HG02642 (cell line): Measurements from ENCODE around the gene GSTO1.
"Not testable (repeated sequence)": the region's sequence is repeated elsewhere in the genome, so short reads cannot be mapped to it uniquely, and the experiment has no call there.

Source experiments
- ATAC-seq: cut with Tn5 transposase; IDR thresholded peaks from one replicate; pipeline ENCODE4 v1.9.1; 2021; ENCODE audit warnings: mild to moderate bottlenecking; ENCODE audit not compliant: unreplicated experiment, poor library complexity

The GSTO1 gene

DNA sequence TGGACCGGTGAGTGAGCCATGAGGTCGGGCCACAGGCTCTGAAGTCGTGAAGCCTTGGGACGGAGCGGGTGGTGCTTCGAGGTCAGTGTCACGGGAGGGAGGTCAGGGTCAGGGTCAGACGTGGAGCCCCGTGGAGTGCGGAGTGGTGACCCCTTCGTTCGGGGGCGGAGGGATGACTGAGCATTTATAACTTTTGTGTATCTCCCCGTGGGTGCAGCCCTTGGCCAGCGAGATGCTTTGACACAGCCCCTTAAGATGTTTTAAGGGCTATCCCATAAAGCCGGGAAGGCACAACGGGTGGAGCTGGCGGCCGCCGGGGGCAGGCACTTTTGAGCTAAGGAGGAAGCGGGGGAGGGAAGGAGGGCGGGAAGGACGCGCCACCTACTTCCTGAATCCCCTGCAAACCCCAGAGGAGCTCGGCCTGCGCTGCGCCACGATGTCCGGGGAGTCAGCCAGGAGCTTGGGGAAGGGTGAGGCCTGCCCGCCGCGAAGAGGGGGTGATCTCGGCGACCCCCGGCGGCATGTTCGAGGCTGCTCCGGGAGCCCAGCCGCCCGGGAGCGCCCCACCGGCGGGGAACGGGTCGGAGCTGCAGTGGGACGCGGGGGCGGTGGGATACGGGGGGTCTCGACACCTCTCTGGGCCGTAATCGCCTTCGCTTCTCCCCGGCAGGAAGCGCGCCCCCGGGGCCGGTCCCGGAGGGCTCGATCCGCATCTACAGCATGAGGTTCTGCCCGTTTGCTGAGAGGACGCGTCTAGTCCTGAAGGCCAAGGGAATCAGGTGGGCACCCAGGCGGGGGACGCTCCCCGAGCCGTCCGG, at the start of gene GSTO1:
Gene GSTO1 (plus strand): TSS at position 400 of the 818 bp plus-strand sequence. CDS start 37 bp downstream, at position 437.
- ATAC-seq = peak; percentile 82

DNA sequence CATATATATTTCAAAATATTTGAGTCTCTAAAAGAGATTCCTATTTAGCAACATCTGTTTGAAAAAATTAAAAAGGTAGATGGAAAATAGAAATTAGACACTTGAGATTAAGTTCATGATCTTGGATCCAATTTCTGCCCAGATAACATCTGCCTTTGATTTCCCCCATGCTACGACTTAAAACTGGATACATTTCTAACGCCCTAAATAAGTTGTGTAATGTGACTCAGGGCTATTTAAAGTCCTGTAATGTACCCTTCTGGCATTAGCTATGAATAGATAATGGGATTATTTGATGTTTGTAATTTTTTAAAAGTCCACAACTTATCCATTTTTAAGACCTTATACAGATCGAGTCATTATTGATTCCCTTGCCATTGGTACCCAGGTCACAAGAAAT, 46.0 kb upstream of the GSTO1 start:
- no peak for ATAC-seq

DNA sequence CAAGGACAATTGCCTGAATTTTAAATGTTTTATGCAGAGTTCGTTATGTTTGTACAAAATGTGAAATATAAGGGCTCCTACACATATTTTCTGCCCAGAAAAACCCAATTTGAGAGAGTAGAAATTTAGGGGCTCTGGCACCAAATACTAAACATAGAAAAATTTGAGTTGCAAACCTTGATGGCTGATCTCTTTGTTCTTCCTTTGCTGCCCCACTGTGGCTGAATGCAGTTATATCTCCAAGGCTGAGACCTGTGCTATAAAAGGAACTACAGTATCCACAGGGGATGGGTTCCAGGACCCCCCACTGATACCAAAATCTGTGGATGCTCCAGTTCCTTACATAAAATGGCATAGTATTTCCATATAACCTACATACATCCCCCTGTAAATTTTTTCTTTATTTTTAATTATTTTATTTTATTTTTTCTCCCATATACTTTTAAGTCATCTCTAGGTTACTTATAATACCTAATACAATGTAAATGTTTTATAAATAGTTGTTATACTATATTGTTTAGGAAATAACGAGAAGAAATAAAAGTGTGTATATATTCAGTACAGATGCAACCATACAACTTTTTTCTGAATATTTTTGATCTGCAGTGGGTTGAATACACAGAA, 45.0 kb upstream of the GSTO1 start:
- ATAC-seq = no peak

DNA sequence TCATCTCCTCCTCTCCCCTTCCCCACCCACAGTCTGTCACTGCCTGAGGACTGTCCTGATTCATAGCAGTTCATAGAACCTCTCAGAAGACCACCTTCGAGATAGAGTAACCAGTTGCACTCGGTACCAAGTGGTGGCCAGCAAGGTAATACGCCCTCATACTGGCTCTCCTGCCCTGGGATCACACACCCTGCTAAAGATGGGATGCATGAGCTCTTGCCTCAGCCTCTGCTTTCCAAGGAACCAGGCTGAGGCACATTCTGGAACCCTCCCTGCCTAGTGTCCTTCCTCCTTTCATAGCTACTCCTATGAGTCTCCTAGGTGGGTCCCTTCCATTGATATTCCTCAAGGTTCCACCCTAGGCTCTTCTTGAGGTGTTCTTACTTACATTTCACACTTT, 38.1 kb upstream of the GSTO1 start:
- no peak for ATAC-seq

DNA sequence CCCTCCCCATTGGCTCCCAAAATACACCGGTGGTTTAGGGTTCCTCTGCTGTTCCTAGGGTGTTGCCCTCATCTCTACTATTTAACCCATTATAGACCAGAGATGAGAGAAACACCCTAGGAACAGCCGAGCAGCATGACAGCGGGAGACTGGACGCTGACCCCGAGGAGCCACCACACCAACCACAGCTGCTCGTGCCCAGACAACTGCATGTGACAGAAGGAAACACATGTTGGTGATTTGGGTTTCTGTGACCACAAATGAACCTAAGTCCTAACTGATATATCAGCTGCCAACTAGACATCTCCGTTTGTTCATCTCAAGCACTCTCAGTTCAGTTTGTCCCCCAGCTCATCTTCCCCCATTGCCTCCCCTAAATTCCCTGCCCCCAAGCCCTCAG, 35.9 kb upstream of the GSTO1 start:
- no peak for ATAC-seq

DNA sequence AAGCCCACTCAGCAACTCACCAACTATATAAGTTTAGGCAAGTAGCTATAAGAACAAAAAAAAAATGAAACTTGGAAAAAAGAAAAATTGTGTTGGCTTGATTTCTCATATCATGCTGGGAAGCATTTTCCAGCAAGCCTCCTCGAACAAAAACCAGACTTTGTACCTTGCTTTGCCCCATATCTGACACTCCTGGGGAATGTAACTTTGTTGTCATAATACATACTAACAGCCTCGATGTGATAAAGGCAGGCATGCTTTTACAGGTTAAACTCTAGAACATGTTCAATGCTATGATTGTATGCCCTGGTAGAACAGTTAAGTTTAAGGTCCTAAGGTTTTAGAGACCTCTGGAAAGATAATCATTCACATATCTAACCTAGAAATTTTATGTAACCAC, 34.2 kb upstream of the GSTO1 start:
- no peak for ATAC-seq

DNA sequence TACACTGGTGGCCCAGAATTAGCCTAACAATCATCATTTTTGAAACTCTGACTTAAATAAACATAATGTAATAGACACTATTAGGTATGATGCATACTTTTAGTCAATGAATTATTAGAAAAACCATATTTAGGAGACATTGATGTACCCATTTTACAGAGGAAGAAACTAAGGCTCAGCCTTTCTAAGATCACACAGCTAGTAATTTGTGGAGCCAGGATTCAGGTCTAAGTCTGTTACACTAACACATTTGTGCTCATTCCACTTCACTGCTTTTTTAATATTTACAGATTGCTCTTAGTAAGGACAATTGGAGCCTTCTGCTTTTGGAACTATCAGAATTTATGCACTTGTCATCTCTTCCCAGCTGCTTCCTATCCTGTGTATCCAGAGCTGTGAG, 31.4 kb upstream of the GSTO1 start:
- no peak for ATAC-seq

DNA sequence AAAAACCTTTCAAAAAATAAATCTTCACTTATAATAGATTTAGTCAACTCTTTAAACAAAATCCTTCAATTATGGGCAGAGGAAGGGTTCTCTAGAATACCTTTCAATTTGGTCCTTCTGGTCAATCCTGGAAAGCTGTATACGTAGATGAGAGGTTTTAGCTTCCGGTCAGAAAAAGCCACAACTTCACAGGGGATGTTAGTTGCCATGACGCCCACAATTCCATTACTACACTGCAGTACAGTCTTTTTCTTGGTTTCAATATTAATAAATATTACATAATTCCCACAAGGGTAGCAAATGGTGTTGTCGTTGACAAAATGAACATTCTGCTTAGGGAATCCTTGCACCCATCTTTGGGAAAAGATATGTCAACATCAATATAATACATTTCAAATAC, 24.2 kb upstream of the GSTO1 start:
- no peak for ATAC-seq

DNA sequence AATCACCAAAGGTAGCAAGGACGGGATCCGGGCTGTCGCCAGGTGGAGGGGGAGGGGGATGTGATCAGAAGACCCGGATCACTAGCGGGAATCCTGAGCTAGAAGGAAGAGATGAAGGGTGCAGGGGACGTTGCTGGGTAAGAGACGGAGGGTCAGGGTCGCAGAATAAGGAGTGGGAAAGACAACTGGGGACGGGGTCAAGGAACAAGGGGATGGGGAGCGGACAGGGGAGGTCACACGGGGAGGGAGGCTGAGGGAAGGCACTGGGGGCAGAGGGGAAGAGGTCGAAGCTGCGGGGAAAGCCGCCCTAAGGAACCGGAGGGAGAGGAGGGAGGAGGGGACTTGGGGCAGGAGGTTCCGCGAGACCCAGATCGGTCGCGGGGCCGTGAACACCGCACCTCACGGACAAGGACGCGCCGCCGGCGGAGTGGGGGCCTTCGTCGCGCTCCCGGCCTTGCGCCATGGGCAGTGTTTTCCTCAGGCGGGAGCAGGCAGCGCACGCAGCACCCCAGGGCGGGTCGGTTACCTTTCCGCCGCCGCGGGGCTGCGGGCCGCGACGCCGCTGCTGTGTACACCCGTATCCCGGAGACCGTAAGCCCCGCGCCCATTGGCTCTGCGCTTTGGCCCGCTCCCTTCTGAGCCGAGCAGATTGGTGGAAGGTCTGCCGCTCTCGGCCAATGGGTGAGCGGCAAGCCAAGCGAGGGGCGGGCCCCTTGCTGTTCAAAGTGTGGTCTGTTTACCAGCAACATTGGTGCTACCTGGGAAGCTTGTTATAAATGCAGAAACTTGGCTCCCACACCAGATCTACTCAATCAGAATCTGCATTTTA, 22.7 kb upstream of the GSTO1 start, which contains the start of gene CFAP43:
Gene CFAP43 (minus strand): TSS at position 581 of the 829 bp plus-strand sequence. CDS start 118 bp downstream, at position 463.
- peak; percentile 100 for ATAC-seq

DNA sequence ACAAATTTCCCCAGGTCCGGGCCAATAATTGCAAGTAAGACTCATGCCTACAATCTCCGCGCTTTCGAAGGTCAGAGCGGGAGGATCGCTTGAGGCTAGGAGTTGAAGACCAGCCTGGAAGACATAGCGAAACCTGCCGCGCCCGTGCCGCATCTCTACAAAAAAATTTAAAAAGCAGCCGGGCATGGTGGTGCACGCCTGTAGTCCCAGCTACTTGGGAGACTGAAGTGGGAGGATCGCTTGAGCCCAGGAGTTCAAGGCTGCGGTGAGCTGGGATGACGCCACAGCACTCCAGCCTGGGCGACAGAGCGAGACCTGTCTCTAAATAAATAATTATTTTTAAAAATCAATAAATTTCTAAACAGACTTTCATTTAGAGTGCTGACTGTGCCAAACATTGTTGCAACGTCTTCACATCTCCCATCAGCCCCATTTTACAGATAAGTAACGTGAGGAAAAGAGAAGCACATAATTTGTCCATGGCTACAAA, 22.0 kb upstream of the GSTO1 start:
- ATAC-seq = no peak

DNA sequence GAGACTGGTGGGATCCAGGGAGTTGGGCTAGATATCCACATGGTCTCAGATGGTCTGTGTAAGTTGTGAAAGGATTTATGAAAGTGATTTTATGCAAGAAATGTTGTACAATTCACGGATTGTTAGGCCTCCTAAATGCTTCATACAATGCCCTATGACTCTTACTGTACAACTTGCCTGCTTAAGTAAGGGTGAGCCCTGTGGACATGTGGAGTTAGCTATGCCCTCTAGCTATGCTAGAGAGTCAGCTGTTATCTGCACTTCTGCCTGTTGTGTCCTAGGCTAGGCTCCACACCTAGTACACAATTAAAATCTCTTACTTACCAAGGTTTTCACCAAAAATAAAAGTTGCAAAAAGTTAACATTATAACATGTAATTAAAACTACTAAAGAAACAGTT, 20.9 kb upstream of the GSTO1 start:
- ATAC-seq = no peak

DNA sequence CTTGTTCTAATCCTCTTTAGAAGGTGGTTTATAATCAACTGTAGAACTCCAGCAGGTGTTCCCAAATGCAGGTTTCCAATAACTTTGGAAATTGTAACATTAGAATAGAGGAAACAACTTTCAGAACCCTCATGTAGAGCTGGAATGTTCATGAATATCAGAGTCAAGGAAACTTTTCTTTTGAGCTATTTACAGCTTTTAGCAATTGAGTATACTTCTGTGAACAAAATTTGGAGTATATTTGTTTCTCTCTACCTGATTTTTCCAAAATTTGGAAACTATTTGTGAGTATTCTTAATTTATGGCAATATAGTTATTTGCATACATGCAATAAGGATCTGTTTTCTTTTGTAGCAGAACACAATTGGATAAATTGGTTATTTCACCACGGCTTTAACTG, 19.8 kb upstream of the GSTO1 start:
- ATAC-seq = no peak

DNA sequence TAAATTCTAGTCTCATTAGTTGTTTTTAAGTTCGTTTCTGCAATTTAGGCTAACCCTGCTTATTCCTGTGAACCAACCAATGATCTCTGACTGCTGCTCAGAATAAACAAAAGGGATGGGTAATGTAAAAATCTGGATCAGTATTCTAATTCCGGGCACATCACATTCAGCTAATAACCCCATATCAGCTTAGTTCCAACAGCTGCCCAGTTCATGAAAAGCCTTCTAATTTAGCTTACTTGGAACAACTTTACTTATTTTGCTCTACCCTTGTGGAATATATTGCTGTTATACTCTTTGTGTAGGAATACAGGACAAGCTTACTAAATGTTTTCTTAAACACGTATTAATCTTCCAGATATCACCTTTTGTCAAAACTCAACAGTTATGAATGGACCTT, 18.9 kb upstream of the GSTO1 start:
- ATAC-seq = no peak

DNA sequence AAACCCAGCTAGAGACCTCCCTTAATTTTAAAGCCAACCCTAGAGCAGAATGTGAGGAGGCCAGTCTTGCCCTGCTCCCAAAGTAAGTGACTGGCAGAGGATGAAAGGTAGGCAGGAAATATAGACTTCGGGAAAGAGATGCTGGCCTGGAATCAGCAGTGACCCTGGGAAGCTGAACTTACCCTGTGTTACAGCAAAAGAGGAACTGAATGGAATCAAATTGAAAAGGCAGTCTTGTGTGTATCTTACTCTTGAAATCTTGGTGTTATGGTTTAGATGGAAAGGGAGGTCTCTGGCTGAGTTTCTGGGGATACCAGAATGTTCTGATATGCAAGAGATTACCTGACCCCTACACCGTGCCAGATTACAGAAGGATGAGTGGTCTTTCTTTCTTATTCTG, 14.6 kb upstream of the GSTO1 start:
- ATAC-seq = no peak

DNA sequence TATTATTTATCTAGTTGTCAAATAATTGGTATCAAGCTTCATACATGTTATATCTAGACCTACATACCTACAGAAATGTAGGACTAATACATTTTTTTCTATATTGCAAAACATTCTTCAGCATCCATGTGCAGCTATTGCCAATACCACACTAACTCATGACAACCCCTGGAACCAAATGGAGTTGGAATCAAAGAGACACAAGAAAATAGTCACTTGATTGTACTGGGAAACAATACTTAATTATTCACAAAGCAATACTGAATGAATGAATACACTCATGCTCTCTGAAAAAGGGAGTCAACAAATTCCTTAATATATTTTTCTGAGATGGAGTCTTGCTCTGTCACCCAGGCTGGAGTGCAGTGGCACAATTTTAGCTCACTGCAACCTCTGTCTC, 12.1 kb upstream of the GSTO1 start:
- no peak for ATAC-seq

DNA sequence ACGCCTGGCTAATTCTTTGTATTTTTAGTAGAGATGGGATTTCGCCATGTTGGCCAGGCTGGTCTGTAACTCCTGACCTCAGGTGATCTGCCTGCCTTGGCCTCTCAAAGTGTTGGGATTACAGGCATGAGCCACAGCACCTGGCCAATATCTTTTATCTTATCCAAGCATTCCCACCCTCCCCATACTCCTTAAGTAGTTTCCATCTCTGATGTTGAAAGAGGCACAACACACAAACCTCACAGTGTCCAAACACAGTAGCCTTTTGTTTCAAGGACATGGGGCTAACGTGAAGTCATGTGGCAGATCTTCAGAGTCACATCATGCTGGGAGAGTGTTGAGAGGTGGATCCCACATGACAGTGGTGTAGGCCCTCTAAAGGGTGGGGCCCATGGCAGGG, 11.7 kb upstream of the GSTO1 start:
- not testable (repeated sequence) for ATAC-seq

DNA sequence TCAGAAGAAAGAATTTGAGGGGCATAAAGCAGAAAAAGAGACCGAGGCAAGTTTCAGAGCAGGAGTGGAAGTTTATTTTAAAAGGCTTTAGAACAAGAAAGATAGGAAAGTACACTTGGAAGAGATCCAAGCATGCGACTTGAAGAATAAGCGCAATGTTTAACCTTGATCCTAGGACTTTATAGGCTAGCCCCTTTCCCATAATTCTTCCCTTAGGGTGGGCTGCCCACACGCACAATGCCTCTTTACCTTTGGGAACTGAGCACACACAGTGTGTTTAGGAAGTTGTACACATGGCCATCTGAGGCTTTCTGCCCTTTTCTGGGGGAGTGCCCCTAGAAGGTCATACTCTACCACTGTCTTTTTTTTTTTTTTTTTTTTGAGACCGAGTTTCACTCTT, 11.2 kb upstream of the GSTO1 start:
- ATAC-seq = no peak

DNA sequence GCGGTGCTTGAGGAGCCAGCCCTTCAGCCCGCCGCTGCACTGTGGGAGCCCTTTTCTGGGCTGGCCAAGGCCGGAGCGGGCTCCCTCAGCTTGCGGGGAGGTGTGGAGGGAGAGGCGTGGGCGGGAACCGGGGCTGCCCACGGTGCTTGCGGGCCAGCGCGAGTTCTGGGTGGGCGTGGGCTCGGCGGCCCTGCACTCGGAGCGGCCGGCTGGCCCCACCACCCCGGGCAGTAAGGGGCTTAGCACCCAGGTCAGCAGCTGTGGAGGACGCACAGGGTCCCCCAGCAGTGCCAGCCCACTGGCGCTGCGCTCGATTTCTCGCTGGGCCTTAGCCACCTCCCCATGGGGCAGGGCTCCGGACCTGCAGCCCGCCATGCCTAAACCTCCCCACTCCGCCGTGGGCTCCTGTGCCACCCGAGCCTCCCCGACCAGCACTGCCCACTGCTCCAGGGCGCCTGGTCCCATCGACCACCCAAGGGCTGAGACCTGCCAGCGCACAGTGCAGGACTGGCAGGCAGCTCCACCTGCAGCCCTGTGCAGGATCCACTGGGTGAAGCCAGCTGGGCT, 9.5 kb upstream of the GSTO1 start:
- ATAC-seq = no peak

DNA sequence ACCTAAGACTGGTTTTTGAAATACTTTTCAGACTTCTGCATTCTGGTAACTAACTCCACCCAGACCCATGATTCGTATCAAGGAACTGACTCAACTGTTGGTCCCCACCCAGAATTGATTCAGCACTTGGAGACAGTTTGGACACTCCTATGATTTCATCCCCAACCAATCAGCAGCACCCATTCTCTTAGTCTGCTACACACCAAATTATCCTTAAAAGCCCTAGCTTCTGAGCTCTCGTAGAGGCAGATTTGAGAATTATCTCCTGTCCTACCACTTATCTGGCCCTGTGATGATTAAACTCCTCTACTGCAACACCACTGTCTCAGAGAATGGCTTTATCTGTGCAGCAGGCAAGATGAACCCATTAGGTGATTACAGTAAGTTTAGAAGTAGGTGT, 7.7 kb upstream of the GSTO1 start:
- no peak for ATAC-seq

DNA sequence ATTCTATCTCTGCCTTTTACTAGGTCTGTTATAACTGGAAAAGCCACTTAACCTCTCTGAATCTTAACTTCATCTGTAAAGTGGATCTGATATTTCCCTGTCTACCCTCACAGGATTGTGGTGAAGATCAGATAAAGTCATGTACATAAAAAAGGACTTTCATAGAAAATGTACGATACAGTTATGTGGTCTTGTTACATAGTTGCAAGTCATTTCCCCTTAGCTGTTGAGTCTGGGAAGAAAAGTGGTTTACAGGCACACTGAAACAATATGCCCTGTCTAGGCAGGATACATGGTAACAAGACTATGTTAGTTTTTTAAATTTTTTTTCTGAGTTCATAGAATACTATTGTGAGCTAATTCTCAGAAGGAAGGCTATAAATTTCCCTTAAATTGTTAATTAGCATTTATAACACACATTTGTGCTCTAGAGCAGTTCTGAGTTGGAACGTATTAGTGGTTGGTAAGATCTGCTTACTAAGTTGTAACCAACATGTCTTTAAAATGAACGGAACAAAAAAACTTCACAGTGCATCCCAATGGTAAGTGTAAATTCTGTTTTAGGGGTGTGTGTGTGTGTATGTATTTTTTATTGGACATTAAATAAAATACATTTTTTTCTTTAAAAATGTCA, 7.1 kb upstream of the GSTO1 start:
- ATAC-seq = no peak
